ENCODE results near the gene ASPG. TPM values are rescaled to one million over a fixed set of nuclear protein-coding genes. Genes with fewer than 3 reads are reported as not detected.

The ASPG gene
- total and polyA plus RNA-seq, 2 experiments from 2014 or later: 5.9 to 20.3 TPM

DNA sequence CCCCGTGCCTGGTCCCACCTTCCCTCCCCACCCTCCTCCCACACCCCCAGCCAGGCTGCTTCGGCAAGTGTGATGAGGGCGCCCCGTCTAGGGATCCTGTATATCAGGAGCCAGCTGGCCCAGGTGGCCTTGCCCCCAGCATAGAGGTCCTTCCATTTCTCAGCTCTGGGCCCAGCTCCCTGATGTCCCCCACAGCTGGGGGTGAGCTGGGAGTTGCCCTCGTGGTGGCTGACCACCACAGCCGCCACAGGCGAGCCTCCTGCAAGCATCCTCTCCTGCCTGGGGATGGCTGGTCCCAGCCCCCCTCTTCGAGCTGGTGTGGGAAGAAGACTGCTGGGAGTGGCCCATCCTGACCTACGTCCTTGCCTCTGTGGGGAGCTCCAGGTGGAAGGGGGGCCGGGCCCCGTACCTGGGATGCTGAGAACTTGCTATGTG lies 7.4 kb downstream of the ASPG start:
- WGBS (ENCODE audit: low lambda C conversion rate, missing lambda C conversion rate): 93% methylated on average over 11 of the region's 11 CpGs

GRCh38 chr14:104093366-104094055 lies 8.0 kb downstream of the ASPG start:
- no peak for DNase-seq (ENCODE audit: low spot score)
- Histone ChIP-seq H4K20me1 (ENCODE audit: insufficient read depth, poor library complexity, severe bottlenecking) (no peaks in the 10 kb centered on the region), H3K36me3 (replicated peaks; ENCODE audit: insufficient read depth, low read depth) (no peaks in the 10 kb centered on the region), H3K9me3 (ENCODE audit: low read depth) (no peaks in the 10 kb centered on the region), H3K4me3 (no peak overlapping the region), H3K4me1 (ENCODE audit: insufficient read depth) (no peaks in the 10 kb centered on the region), H2AFZ (no peak overlapping the region), H3K9me2 (replicated peaks; ENCODE audit: insufficient read depth) (no peaks in the 10 kb centered on the region), H3K27ac (no peak overlapping the region), H3K4me2 (no peak overlapping the region), H3K27me3 (no peaks in the 10 kb centered on the region), H3K79me2 (no peaks in the 10 kb centered on the region)
- TF ChIP-seq EZH2phosphoT487 (IDR thresholded peaks at IDR 0.05; ENCODE audit: low read depth, severe bottlenecking, unreplicated experiment) (no peak), EZH2 (IDR thresholded peaks at IDR 0.05; ENCODE audit: borderline replicate concordance) (no peak)
- TF ChIP-seq, protein P1, sequence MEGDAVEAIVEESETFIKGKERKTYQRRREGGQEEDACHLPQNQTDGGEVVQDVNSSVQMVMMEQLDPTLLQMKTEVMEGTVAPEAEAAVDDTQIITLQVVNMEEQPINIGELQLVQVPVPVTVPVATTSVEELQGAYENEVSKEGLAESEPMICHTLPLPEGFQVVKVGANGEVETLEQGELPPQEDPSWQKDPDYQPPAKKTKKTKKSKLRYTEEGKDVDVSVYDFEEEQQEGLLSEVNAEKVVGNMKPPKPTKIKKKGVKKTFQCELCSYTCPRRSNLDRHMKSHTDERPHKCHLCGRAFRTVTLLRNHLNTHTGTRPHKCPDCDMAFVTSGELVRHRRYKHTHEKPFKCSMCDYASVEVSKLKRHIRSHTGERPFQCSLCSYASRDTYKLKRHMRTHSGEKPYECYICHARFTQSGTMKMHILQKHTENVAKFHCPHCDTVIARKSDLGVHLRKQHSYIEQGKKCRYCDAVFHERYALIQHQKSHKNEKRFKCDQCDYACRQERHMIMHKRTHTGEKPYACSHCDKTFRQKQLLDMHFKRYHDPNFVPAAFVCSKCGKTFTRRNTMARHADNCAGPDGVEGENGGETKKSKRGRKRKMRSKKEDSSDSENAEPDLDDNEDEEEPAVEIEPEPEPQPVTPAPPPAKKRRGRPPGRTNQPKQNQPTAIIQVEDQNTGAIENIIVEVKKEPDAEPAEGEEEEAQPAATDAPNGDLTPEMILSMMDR (IDR thresholded peaks at IDR 0.05; ENCODE audit: poor library complexity): no peak
- WGBS (ENCODE audit: low lambda C conversion rate, missing lambda C conversion rate): 89% methylated on average over 12 of the region's 18 CpGs

More for the DNA sequence above, 7.4 kb downstream of the ASPG start:
- H4K20me1 ChIP-seq (ENCODE audit: insufficient read depth, poor library complexity, severe bottlenecking): no peaks in the 10 kb centered on the region
- H3K9me3 ChIP-seq (ENCODE audit: low read depth): no peaks in the 10 kb centered on the region
- no peaks in the 10 kb centered on the region for H3K9me2 ChIP-seq (replicated peaks; ENCODE audit: insufficient read depth)
- no peak overlapping the region for H3K4me3 ChIP-seq
- no peak overlapping the region for H3K4me2 ChIP-seq
- no peaks in the 10 kb centered on the region for H3K36me3 ChIP-seq (replicated peaks; ENCODE audit: insufficient read depth, low read depth)
- no peak overlapping the region for H3K27ac ChIP-seq
- no peaks in the 10 kb centered on the region for H3K79me2 ChIP-seq
- no peaks in the 10 kb centered on the region for H3K4me1 ChIP-seq (ENCODE audit: insufficient read depth)
- H2AFZ ChIP-seq: no peak overlapping the region
- H3K27me3 ChIP-seq: no peaks in the 10 kb centered on the region
- DNase-seq (ENCODE audit: low spot score): no peak
- TF ChIP-seq EZH2phosphoT487 (IDR thresholded peaks at IDR 0.05; ENCODE audit: low read depth, severe bottlenecking, unreplicated experiment): no peak
- TF ChIP-seq, protein P1 (IDR thresholded peaks at IDR 0.05; ENCODE audit: poor library complexity): no peak
- TF ChIP-seq EZH2 (IDR thresholded peaks at IDR 0.05; ENCODE audit: borderline replicate concordance): no peak

DNA sequence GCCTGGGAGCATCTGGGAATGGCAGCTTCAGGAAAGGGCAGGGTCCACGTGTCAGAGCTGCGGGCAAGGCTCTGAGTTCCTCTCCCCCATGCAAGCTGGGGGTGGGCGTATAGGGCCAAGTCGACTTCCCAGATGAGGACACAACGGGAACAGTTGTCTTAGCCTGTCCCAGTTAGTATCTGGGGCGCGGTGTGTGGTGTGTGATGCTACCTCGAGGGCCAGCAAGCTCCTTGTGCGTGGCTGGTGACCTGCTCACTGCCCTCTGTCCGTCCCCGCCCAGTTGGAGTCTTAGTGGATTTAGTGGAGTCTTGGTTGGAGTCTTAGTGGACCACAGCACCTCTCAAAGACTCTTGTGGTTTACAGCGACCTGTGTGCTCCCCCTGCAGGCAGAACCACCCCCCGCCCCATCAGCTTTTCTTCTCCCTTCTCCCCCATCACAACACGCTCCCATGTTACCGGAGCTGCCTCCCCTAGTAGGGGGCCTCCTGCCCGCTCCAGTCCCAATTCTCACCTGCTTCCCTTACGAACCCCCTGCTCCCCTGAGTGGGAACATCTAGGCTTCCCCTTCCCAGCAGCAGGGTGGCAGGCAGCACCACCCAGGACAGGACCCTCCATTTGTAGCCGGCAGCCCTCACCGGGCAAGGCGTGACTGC lies 8.7 kb downstream of the ASPG start:
- no peak for DNase-seq (ENCODE audit: low spot score)
- no peak overlapping the region for H3K4me2 ChIP-seq
- H3K9me3 ChIP-seq (ENCODE audit: low read depth): no peaks in the 10 kb centered on the region
- H3K27me3 ChIP-seq: no peaks in the 10 kb centered on the region
- H3K79me2 ChIP-seq: no peaks in the 10 kb centered on the region
- no peaks in the 10 kb centered on the region for H4K20me1 ChIP-seq (ENCODE audit: insufficient read depth, poor library complexity, severe bottlenecking)
- no peak overlapping the region for H3K27ac ChIP-seq
- H3K4me1 ChIP-seq (ENCODE audit: insufficient read depth): no peaks in the 10 kb centered on the region
- no peak overlapping the region for H2AFZ ChIP-seq
- H3K36me3 ChIP-seq (replicated peaks; ENCODE audit: insufficient read depth, low read depth): no peaks in the 10 kb centered on the region
- H3K4me3 ChIP-seq: no peak overlapping the region
- TF ChIP-seq EZH2phosphoT487 (IDR thresholded peaks at IDR 0.05; ENCODE audit: low read depth, severe bottlenecking, unreplicated experiment): no peak
- TF ChIP-seq, protein P1 (IDR thresholded peaks at IDR 0.05; ENCODE audit: poor library complexity): no peak
- TF ChIP-seq EZH2 (IDR thresholded peaks at IDR 0.05; ENCODE audit: borderline replicate concordance): no peak
- H3K9me2 ChIP-seq (replicated peaks; ENCODE audit: insufficient read depth): no peaks in the 10 kb centered on the region
- WGBS (ENCODE audit: low lambda C conversion rate, missing lambda C conversion rate): 73% methylated on average over 17 of the region's 20 CpGs

All from hepatocyte (in vitro differentiated cells).